Prostate gland (tissue), 2 donors: ENCODE data around the gene ARF6.
A peak's percentile ranks its signal among the peaks of the same experiment; 100 is the strongest.

Source experiments
- POLR2AphosphoS5 ChIP-seq: sonication (generic); formaldehyde crosslinking; IDR thresholded peaks from one replicate; pipeline ENCODE4 v1.6.1; 2017; ENCODE audit warnings: antibody characterized with exemption
- TF ChIP-seq, protein P1 (sequence below), 4 experiments: fragments of 200-600 bp in 2 of 4; fragments of 450-650 bp in 2 of 4; sonication (generic) in 2 of 4; IDR thresholded peaks; 1 replicate in 3 of 4; 2 replicates in 1 of 4; pipeline ENCODE4 v1.5.1; 2016 to 2019; ENCODE audit warnings: antibody characterized with exemption in 4 of 4, mild to moderate bottlenecking in 2 of 4, moderate library complexity in 2 of 4

DNA sequence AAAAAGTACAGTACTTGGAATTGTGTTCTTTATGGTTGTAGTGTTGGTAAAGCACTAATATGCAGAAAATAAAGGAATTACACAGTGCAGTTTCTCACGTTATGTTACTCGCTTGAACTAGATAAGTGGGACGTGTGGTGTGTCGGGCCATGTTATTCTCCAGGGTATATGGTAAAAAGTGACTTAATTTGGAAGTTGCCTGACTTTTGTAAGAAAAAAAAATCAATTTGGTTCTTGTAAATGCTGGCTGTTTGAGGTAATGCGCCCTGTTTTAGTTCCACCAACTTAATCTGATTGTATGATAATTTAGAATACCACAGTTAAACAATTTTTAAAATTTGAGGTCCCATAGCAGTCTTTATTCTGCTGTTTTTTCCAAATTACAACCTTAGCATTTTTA, 4.1 kb downstream of the ARF6 start:
- TF ChIP-seq, protein P1, sequence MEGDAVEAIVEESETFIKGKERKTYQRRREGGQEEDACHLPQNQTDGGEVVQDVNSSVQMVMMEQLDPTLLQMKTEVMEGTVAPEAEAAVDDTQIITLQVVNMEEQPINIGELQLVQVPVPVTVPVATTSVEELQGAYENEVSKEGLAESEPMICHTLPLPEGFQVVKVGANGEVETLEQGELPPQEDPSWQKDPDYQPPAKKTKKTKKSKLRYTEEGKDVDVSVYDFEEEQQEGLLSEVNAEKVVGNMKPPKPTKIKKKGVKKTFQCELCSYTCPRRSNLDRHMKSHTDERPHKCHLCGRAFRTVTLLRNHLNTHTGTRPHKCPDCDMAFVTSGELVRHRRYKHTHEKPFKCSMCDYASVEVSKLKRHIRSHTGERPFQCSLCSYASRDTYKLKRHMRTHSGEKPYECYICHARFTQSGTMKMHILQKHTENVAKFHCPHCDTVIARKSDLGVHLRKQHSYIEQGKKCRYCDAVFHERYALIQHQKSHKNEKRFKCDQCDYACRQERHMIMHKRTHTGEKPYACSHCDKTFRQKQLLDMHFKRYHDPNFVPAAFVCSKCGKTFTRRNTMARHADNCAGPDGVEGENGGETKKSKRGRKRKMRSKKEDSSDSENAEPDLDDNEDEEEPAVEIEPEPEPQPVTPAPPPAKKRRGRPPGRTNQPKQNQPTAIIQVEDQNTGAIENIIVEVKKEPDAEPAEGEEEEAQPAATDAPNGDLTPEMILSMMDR (IDR thresholded peaks at IDR 0.05): peak in 1 of 4 experiments; percentile 12
- no peak for TF ChIP-seq POLR2AphosphoS5
